Measurements from ENCODE around the gene OAT.

OAT gene

DNA sequence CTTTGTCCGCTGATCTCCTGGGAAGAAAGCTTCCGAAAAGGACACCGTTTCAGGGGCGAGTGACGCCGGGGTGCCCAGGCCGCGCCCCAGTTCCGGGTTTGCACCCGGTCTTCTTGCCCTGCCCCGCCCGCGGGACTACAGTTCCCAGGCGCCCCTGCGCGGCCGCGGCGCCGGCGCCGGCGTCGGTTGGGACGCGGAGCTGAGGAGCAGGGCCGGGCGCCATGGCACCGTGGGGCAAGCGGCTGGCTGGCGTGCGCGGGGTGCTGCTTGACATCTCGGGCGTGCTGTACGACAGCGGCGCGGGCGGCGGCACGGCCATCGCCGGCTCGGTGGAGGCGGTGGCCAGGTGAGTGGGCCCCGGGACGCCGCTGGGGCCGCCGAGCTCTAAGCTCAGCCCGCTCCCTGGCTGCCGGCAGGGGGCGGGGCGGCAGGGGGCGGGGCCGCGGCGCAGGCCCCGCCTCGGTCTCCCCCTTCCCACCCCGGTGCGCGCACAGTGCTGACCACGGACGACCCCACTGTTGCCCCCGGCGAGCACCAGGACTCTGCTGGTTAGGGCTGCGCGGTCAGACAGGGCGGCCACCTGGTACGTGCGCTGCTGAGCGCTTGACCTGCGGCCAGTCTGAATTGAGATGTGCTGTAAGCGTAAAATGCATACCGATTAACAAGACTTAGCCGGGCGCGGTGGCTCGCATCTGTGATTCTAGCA is 43.1 kb upstream of the OAT start, which contains the start of gene LHPP:
LHPP (plus strand) TSS at position 182 of the 706 bp plus-strand sequence; CDS start at position 222, 40 bp downstream.
- H3K18ac ChIP-seq (ENCODE audit: low read depth in 1 of 2, low read length in 2 of 2), result peak within 1 kb of the TSS; percentile 95 to 100
- WGBS, result 6% methylated on average over 73 of the region's 81 CpGs
- H3K27me3 ChIP-seq (ENCODE audit: control insufficient read depth in 1 of 2, insufficient read depth in 1 of 2, low read length in 2 of 2), result peaks cover 0 to 10% of the 10 kb centered on the region in 2 experiments
- no peaks in the 10 kb centered on the region for H3K36me3 ChIP-seq (ENCODE audit: control insufficient read depth in 1 of 2, insufficient read depth in 2 of 2, low read depth in 1 of 2, low read length in 2 of 2)
- peak within 1 kb of the TSS; percentile 95 for H4K8ac ChIP-seq (ENCODE audit: low read length)
- H2BK15ac ChIP-seq (ENCODE audit: low read depth, poor library complexity, severe bottlenecking), result peak within 1 kb of the TSS; percentile 97
- H3K4me1 ChIP-seq (ENCODE audit: control insufficient read depth, insufficient read depth, low read depth, low read length), result peaks cover 7% of the 10 kb centered on the region
- H3K79me1 ChIP-seq (replicated peaks; ENCODE audit: low read length, poor library complexity, severe bottlenecking), result peaks cover 12% of the 10 kb centered on the region
- peak within 1 kb of the TSS; percentile 96 for H2BK120ac ChIP-seq (ENCODE audit: low read depth, low read length)
- H4K91ac ChIP-seq (ENCODE audit: low read length), result peak within 1 kb of the TSS; percentile 99
- H3K9ac ChIP-seq (ENCODE audit: low read length), result peak within 1 kb of the TSS; percentile 83
- peak within 1 kb of the TSS in 1 of 2 experiments; percentile 97 for H3K14ac ChIP-seq (ENCODE audit: low read length in 2 of 2)
- H2BK5ac ChIP-seq (ENCODE audit: low read depth, low read length, poor library complexity, severe bottlenecking), result peak within 1 kb of the TSS; percentile 69
- H2AK5ac ChIP-seq (ENCODE audit: low read length, severe bottlenecking), result no peak within 1 kb of the TSS
- peak within 1 kb of the TSS; percentile 100 for H2AFZ ChIP-seq (ENCODE audit: low read depth, low read length)
- peak within 1 kb of the TSS; percentile 94 for H3K4me2 ChIP-seq (ENCODE audit: low read length, poor library complexity, severe bottlenecking)
- peak within 1 kb of the TSS; percentile 93 to 99 for H3K4me3 ChIP-seq (ENCODE audit: insufficient read depth in 1 of 2, low read depth in 1 of 2, low read length in 2 of 2)
- peak within 1 kb of the TSS in 1 of 2 experiments; percentile 96 for H3K4ac ChIP-seq (ENCODE audit: low read depth in 1 of 2, low read length in 2 of 2)
- H3K9me3 ChIP-seq (ENCODE audit: control insufficient read depth, low read length), result no peaks in the 10 kb centered on the region
- DNase-seq, result peak; percentile 71
- H3K23ac ChIP-seq (ENCODE audit: low read length in 2 of 2), result no peak within 1 kb of the TSS
- peak within 1 kb of the TSS in 1 of 2 experiments; percentile 80 for H2BK12ac ChIP-seq (ENCODE audit: low read length in 2 of 2)
- H3K27ac ChIP-seq (ENCODE audit: low read length, poor library complexity, severe bottlenecking), result no peak within 1 kb of the TSS

DNA sequence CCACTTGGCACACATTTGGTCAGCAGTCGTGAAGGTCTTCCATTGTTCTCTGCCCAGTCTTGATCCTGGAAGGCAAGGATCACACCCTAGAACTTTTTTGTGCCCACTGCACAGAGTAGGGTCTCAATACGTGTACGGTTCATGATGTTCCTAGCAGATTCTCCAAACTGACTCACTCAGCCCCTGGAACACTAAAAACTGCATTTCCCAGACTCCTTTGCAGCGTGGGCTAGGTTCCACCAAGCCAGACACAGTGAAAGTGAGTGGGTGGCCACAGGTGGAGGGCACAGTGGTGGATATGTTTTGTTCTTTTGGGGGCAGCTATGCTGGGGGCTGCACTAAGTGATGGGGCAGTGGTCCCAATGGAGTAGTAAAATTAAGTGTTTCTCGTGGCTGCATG is 41.4 kb upstream of the OAT start:
- H2BK12ac ChIP-seq (ENCODE audit: low read length in 2 of 2), result no peak overlapping the region
- no peak overlapping the region for H2BK15ac ChIP-seq (ENCODE audit: low read depth, poor library complexity, severe bottlenecking)
- no peak overlapping the region for H2BK5ac ChIP-seq (ENCODE audit: low read depth, low read length, poor library complexity, severe bottlenecking)
- WGBS, result 79% methylated on average over 4 of the region's 5 CpGs
- H3K9ac ChIP-seq (ENCODE audit: low read length), result no peak overlapping the region
- H3K9me3 ChIP-seq (ENCODE audit: control insufficient read depth, low read length), result no peaks in the 10 kb centered on the region
- H3K27ac ChIP-seq (ENCODE audit: low read length, poor library complexity, severe bottlenecking), result no peak overlapping the region
- H3K23ac ChIP-seq (ENCODE audit: low read length in 2 of 2), result no peak overlapping the region
- no peak overlapping the region for H4K8ac ChIP-seq (ENCODE audit: low read length)
- H3K4me3 ChIP-seq (ENCODE audit: insufficient read depth in 1 of 2, low read depth in 1 of 2, low read length in 2 of 2), result no peak overlapping the region
- H4K91ac ChIP-seq (ENCODE audit: low read length), result no peak overlapping the region
- H3K36me3 ChIP-seq (ENCODE audit: control insufficient read depth in 1 of 2, insufficient read depth in 2 of 2, low read depth in 1 of 2, low read length in 2 of 2), result no peaks in the 10 kb centered on the region
- H3K4me1 ChIP-seq (ENCODE audit: control insufficient read depth, insufficient read depth, low read depth, low read length), result peaks cover 5% of the 10 kb centered on the region
- no peak overlapping the region for H3K4ac ChIP-seq (ENCODE audit: low read depth in 1 of 2, low read length in 2 of 2)
- no peak overlapping the region for H2AK5ac ChIP-seq (ENCODE audit: low read length, severe bottlenecking)
- H2BK120ac ChIP-seq (ENCODE audit: low read depth, low read length), result no peak overlapping the region
- no peak overlapping the region for H3K14ac ChIP-seq (ENCODE audit: low read length in 2 of 2)
- H3K18ac ChIP-seq (ENCODE audit: low read depth in 1 of 2, low read length in 2 of 2), result no peak overlapping the region
- DNase-seq, result no peak
- no peak overlapping the region for H2AFZ ChIP-seq (ENCODE audit: low read depth, low read length)
- H3K4me2 ChIP-seq (ENCODE audit: low read length, poor library complexity, severe bottlenecking), result no peak overlapping the region
- H3K27me3 ChIP-seq (ENCODE audit: control insufficient read depth in 1 of 2, insufficient read depth in 1 of 2, low read length in 2 of 2), result peaks cover 9 to 25% of the 10 kb centered on the region in 2 experiments
- H3K79me1 ChIP-seq (replicated peaks; ENCODE audit: low read length, poor library complexity, severe bottlenecking), result peaks cover 12% of the 10 kb centered on the region

DNA sequence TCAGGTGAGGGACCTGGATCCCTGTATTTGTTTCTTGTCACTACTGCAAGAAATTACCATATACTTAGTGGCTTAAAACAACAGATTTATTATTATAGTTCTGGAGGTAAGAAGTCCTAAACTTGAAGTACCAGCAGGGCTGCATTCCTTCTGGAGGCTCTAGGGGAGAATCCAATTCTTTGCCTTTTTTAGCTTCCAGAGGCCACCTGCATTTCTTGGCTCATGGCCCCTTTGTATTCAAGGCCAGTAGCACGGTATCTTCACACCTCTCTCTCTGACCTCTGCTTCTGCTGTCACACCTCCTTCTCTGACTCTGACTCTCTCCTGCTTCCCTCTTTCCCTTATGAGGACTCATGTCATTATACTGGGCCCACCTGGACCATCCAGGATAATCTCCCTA is 40.7 kb upstream of the OAT start:
- Histone ChIP-seq H3K4ac (ENCODE audit: low read depth in 1 of 2, low read length in 2 of 2) (no peak overlapping the region), H2BK12ac (ENCODE audit: low read length in 2 of 2) (no peak overlapping the region), H4K8ac (ENCODE audit: low read length) (no peak overlapping the region), H2AK5ac (ENCODE audit: low read length, severe bottlenecking) (no peak overlapping the region), H2BK120ac (ENCODE audit: low read depth, low read length) (no peak overlapping the region), H3K4me3 (ENCODE audit: insufficient read depth in 1 of 2, low read depth in 1 of 2, low read length in 2 of 2) (no peak overlapping the region), H3K14ac (ENCODE audit: low read length in 2 of 2) (no peak overlapping the region), H3K18ac (ENCODE audit: low read depth in 1 of 2, low read length in 2 of 2) (no peak overlapping the region), H2AFZ (ENCODE audit: low read depth, low read length) (no peak overlapping the region), H3K36me3 (ENCODE audit: control insufficient read depth in 1 of 2, insufficient read depth in 2 of 2, low read depth in 1 of 2, low read length in 2 of 2) (no peaks in the 10 kb centered on the region), H4K91ac (ENCODE audit: low read length) (no peak overlapping the region), H3K27ac (ENCODE audit: low read length, poor library complexity, severe bottlenecking) (no peak overlapping the region), H3K4me2 (ENCODE audit: low read length, poor library complexity, severe bottlenecking) (no peak overlapping the region), H3K23ac (ENCODE audit: low read length in 2 of 2) (no peak overlapping the region), H2BK5ac (ENCODE audit: low read depth, low read length, poor library complexity, severe bottlenecking) (no peak overlapping the region), H2BK15ac (ENCODE audit: low read depth, poor library complexity, severe bottlenecking) (no peak overlapping the region), H3K79me1 (replicated peaks; ENCODE audit: low read length, poor library complexity, severe bottlenecking) (peaks cover 7% of the 10 kb centered on the region), H3K9ac (ENCODE audit: low read length) (no peak overlapping the region), H3K4me1 (ENCODE audit: control insufficient read depth, insufficient read depth, low read depth, low read length) (peaks cover 5% of the 10 kb centered on the region), H3K9me3 (ENCODE audit: control insufficient read depth, low read length) (no peaks in the 10 kb centered on the region), H3K27me3 (ENCODE audit: control insufficient read depth in 1 of 2, insufficient read depth in 1 of 2, low read length in 2 of 2) (peaks cover 15 to 32% of the 10 kb centered on the region in 2 experiments)
- 81% methylated on average over 1 of the region's 1 CpG for WGBS
- DNase-seq, result no peak

DNA sequence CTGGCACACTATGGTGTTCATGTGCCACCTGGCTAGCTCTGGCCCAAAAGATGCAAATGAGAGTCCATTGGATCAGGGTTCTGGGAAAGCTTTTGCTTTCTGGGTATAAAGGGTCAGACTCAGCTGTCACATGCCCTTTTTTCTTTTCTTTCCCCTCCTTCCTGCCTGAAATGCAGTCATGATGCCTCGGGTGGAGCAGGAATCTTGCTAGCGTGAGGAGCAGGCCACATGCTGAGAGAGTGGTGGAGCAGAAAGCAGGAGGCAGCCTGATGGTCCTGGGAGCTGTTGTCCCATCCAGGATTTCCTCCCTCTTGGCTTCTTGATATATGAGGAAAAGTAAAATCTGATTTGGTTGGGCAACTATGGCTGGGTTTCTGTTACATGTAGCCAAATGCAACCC is 40.2 kb upstream of the OAT start:
- peaks cover 5% of the 10 kb centered on the region for H3K4me1 ChIP-seq (ENCODE audit: control insufficient read depth, insufficient read depth, low read depth, low read length)
- no peak overlapping the region for H4K8ac ChIP-seq (ENCODE audit: low read length)
- no peak overlapping the region for H3K18ac ChIP-seq (ENCODE audit: low read depth in 1 of 2, low read length in 2 of 2)
- H2BK12ac ChIP-seq (ENCODE audit: low read length in 2 of 2), result no peak overlapping the region
- H3K27ac ChIP-seq (ENCODE audit: low read length, poor library complexity, severe bottlenecking), result no peak overlapping the region
- no peaks in the 10 kb centered on the region for H3K36me3 ChIP-seq (ENCODE audit: control insufficient read depth in 1 of 2, insufficient read depth in 2 of 2, low read depth in 1 of 2, low read length in 2 of 2)
- no peak overlapping the region for H3K23ac ChIP-seq (ENCODE audit: low read length in 2 of 2)
- no peak overlapping the region for H3K14ac ChIP-seq (ENCODE audit: low read length in 2 of 2)
- H3K27me3 ChIP-seq (ENCODE audit: control insufficient read depth in 1 of 2, insufficient read depth in 1 of 2, low read length in 2 of 2), result peaks cover 20 to 37% of the 10 kb centered on the region in 2 experiments
- no peak overlapping the region for H3K4me3 ChIP-seq (ENCODE audit: insufficient read depth in 1 of 2, low read depth in 1 of 2, low read length in 2 of 2)
- H2BK120ac ChIP-seq (ENCODE audit: low read depth, low read length), result no peak overlapping the region
- no peak overlapping the region for H2AK5ac ChIP-seq (ENCODE audit: low read length, severe bottlenecking)
- no peaks in the 10 kb centered on the region for H3K9me3 ChIP-seq (ENCODE audit: control insufficient read depth, low read length)
- H2BK5ac ChIP-seq (ENCODE audit: low read depth, low read length, poor library complexity, severe bottlenecking), result no peak overlapping the region
- H4K91ac ChIP-seq (ENCODE audit: low read length), result no peak overlapping the region
- no peak overlapping the region for H2BK15ac ChIP-seq (ENCODE audit: low read depth, poor library complexity, severe bottlenecking)
- H3K9ac ChIP-seq (ENCODE audit: low read length), result no peak overlapping the region
- no peak overlapping the region for H3K4me2 ChIP-seq (ENCODE audit: low read length, poor library complexity, severe bottlenecking)
- no peak for DNase-seq
- no peak overlapping the region for H3K4ac ChIP-seq (ENCODE audit: low read depth in 1 of 2, low read length in 2 of 2)
- 53% methylated on average over 2 of the region's 2 CpGs for WGBS
- peaks cover 5% of the 10 kb centered on the region for H3K79me1 ChIP-seq (replicated peaks; ENCODE audit: low read length, poor library complexity, severe bottlenecking)
- no peak overlapping the region for H2AFZ ChIP-seq (ENCODE audit: low read depth, low read length)

Data from mesenchymal stem cell (in vitro differentiated cells and primary cell).